HEK293 (cell line): Measurements from ENCODE around the gene DNAJB1.

Experiments used
- ATF2 ChIP-seq: fragments of 450-650 bp; formaldehyde crosslinking; IDR thresholded peaks from 2 replicates; pipeline ENCODE4 v1.5.1; 2016; ENCODE audit warnings: missing biosample characterization, missing genetic modification characterization, low read depth
- CTCF ChIP-seq: fragments of 450-650 bp; formaldehyde crosslinking; IDR thresholded peaks from 2 replicates; pipeline ENCODE4 v1.5.1; 2016; ENCODE audit warnings: missing biosample characterization, missing genetic modification characterization
- YY1 ChIP-seq: fragments of 450-650 bp; formaldehyde crosslinking; IDR thresholded peaks from 2 replicates; pipeline ENCODE4 v1.5.1; 2018; ENCODE audit warnings: missing biosample characterization, missing genetic modification characterization
- ZBTB8A ChIP-seq: fragments of 450-650 bp; formaldehyde crosslinking; IDR thresholded peaks from 2 replicates; pipeline ENCODE4 v1.5.1; 2016; ENCODE audit warnings: missing biosample characterization, missing genetic modification characterization
- ZNF114 ChIP-seq: fragments of 450-650 bp; formaldehyde crosslinking; IDR thresholded peaks from 2 replicates; pipeline ENCODE4 v1.5.0; 2017; ENCODE audit warnings: missing biosample characterization, missing genetic modification characterization
- ZNF274 ChIP-seq, 2 experiments: fragments of 200-500 bp in 1 of 2; fragments of 450-650 bp in 1 of 2; sonication (Bioruptor generic) in 1 of 2; formaldehyde crosslinking in 1 of 2; IDR thresholded peaks; 2 replicates each; pipeline versions ENCODE4 v1.5.1 to v1.6.1; 2014 to 2016; ENCODE audit warnings: borderline replicate concordance in 1 of 2, inconsistent platforms in 1 of 2, low read length in 1 of 2, missing biosample characterization in 1 of 2, missing genetic modification characterization in 1 of 2
- ZNF416 ChIP-seq: fragments of 450-650 bp; formaldehyde crosslinking; IDR thresholded peaks from 2 replicates; pipeline ENCODE4 v1.5.1; 2016; ENCODE audit warnings: missing biosample characterization, missing genetic modification characterization
- ZNF423 ChIP-seq: fragments of 450-650 bp; formaldehyde crosslinking; IDR thresholded peaks from 2 replicates; pipeline ENCODE4 v1.5.1; 2016; ENCODE audit warnings: missing biosample characterization, missing genetic modification characterization
- ZNF558 ChIP-seq: fragments of 450-650 bp; formaldehyde crosslinking; IDR thresholded peaks from 2 replicates; pipeline ENCODE4 v1.5.1; 2016; ENCODE audit warnings: missing biosample characterization, missing genetic modification characterization
- ZNF585B ChIP-seq: fragments of 450-650 bp; formaldehyde crosslinking; IDR thresholded peaks from 2 replicates; pipeline ENCODE4 v1.5.1; 2016; ENCODE audit warnings: missing biosample characterization, missing genetic modification characterization
- ZNF701 ChIP-seq: fragments of 450-650 bp; formaldehyde crosslinking; IDR thresholded peaks from 2 replicates; pipeline ENCODE4 v1.5.1; 2016; ENCODE audit warnings: missing biosample characterization, missing genetic modification characterization
- ZNF792 ChIP-seq: fragments of 450-650 bp; formaldehyde crosslinking; IDR thresholded peaks from 2 replicates; pipeline ENCODE4 v1.5.1; 2016; ENCODE audit warnings: missing biosample characterization, missing genetic modification characterization

- TF ChIP-seq ZNF585B (tag by site-specific recombination) = no peak
- TF ChIP-seq CTCF (tag by site-specific recombination) = no peak
- no peak for TF ChIP-seq ZNF416 (tag by site-specific recombination)
- no peak for TF ChIP-seq ATF2
- no peak for TF ChIP-seq ZNF114 (tag by site-specific recombination)
- no peak for TF ChIP-seq ZNF701 (tag by site-specific recombination)
- no peak for TF ChIP-seq ZNF792 (tag by site-specific recombination)
- TF ChIP-seq ZNF423 (tag by site-specific recombination) = no peak
- TF ChIP-seq ZBTB8A (tag by site-specific recombination) = no peak
- no peak for TF ChIP-seq YY1 (tag by site-specific recombination)
- TF ChIP-seq ZNF558 (tag by site-specific recombination) = no peak
- no peak for TF ChIP-seq ZNF274 (IDR thresholded peaks at IDR 0.05; ENCODE audit: low read length)
- no peak for TF ChIP-seq ZNF274 (tag by site-specific recombination; IDR thresholded peaks at IDR 0.05; ENCODE audit: borderline replicate concordance)
These were observed 45.4 kb upstream of the DNAJB1 start for GRCh38 chr19:14563590-14563926.
